ENCODE measurements around the gene PPIE. TPM values are rescaled to one million over a fixed set of nuclear protein-coding genes. Genes with fewer than 3 reads are reported as not detected.

PPIE gene
- total RNA-seq, 3 donors from 2014 or later, result 41.3 to 49.2 (median 45.9) TPM

- H3K9me3 ChIP-seq, result no peaks in the 10 kb centered on the region
- H3K36me3 ChIP-seq, result no peaks in the 10 kb centered on the region
- H3K27ac ChIP-seq, result no peak overlapping the region
- intact Hi-C loops (cut with DNase I; ENCODE audit: low total_unique reads), result no loop called here
- no peaks in the 10 kb centered on the region for H3K4me1 ChIP-seq
- no peak for TF ChIP-seq POLR2A (IDR thresholded peaks at IDR 0.05)
- peaks cover 0 to 33% of the 10 kb centered on the region in 2 donors for H3K27me3 ChIP-seq
- DNase-seq (ENCODE audit: low spot score in 2 of 2), result no peak
- no peak overlapping the region for H3K4me3 ChIP-seq
Observed at GRCh38 chr1:39727221-39727931, 11.3 kb upstream of the PPIE start.

GRCh38 chr1:39727932-39728317, 10.8 kb upstream of the PPIE start:
- intact Hi-C loops (cut with DNase I; ENCODE audit: low total_unique reads), result no loop called here
- TF ChIP-seq POLR2AphosphoS5 (IDR thresholded peaks at IDR 0.05) (no peak), CTCF (IDR thresholded peaks at IDR 0.05) (no peak), POLR2A (IDR thresholded peaks at IDR 0.05) (no peak)
- Histone ChIP-seq H3K4me1 (no peaks in the 10 kb centered on the region), H3K27me3 (peaks cover 0 to 36% of the 10 kb centered on the region in 2 donors), H3K36me3 (no peaks in the 10 kb centered on the region), H3K27ac (no peak overlapping the region), H3K4me3 (no peak overlapping the region), H3K9me3 (no peaks in the 10 kb centered on the region)
- no peak for DNase-seq (ENCODE audit: low spot score in 2 of 2)

GRCh38 chr1:39729030-39729429, 9.7 kb upstream of the PPIE start:
- Histone ChIP-seq H3K4me3 (no peak overlapping the region), H3K4me1 (no peaks in the 10 kb centered on the region), H3K27ac (no peak overlapping the region), H3K36me3 (no peaks in the 10 kb centered on the region), H3K9me3 (no peaks in the 10 kb centered on the region), H3K27me3 (peaks cover 0 to 41% of the 10 kb centered on the region in 2 donors)
- TF ChIP-seq POLR2A (IDR thresholded peaks at IDR 0.05) (no peak), POLR2AphosphoS5 (IDR thresholded peaks at IDR 0.05) (no peak), CTCF (IDR thresholded peaks at IDR 0.05) (no peak)
- intact Hi-C loops (cut with DNase I; ENCODE audit: low total_unique reads), result no loop called here
- no peak for DNase-seq (ENCODE audit: low spot score in 2 of 2)

- DNase-seq (ENCODE audit: low spot score in 2 of 2), result no peak
- TF ChIP-seq CTCF (IDR thresholded peaks at IDR 0.05) (no peak), POLR2AphosphoS5 (IDR thresholded peaks at IDR 0.05) (no peak), POLR2A (IDR thresholded peaks at IDR 0.05) (no peak)
- intact Hi-C loops (cut with DNase I; ENCODE audit: low total_unique reads), result no loop called here
- Histone ChIP-seq H3K27ac (no peak overlapping the region), H3K27me3 (peaks cover 0 to 46% of the 10 kb centered on the region in 2 donors), H3K36me3 (no peaks in the 10 kb centered on the region), H3K4me1 (no peaks in the 10 kb centered on the region), H3K4me3 (no peak overlapping the region), H3K9me3 (no peaks in the 10 kb centered on the region)
Observed at GRCh38 chr1:39729842-39730241, 8.8 kb upstream of the PPIE start.

- H3K4me3 ChIP-seq, result no peak overlapping the region
- peaks cover 0 to 34% of the 10 kb centered on the region in 2 donors for H3K27me3 ChIP-seq
- no peaks in the 10 kb centered on the region for H3K36me3 ChIP-seq
- DNase-seq (ENCODE audit: low spot score in 2 of 2), result no peak
- no peak for TF ChIP-seq POLR2AphosphoS5 (IDR thresholded peaks at IDR 0.05)
- no peak for TF ChIP-seq POLR2A (IDR thresholded peaks at IDR 0.05)
- no peak for TF ChIP-seq CTCF (IDR thresholded peaks at IDR 0.05)
- intact Hi-C loops (cut with DNase I; ENCODE audit: low total_unique reads), result no loop called here
- no peak overlapping the region for H3K27ac ChIP-seq
- no peaks in the 10 kb centered on the region for H3K4me1 ChIP-seq
- no peaks in the 10 kb centered on the region for H3K9me3 ChIP-seq
Observed at GRCh38 chr1:39732730-39733129, 6.0 kb upstream of the PPIE start.
